GM19328 (cell line): ENCODE data around the gene PLCL2.
"Not testable (repeated sequence)": the region's sequence is repeated elsewhere in the genome, so short reads cannot be mapped to it uniquely, and the experiment has no call there.

Experiments
- ATAC-seq: cut with Tn5 transposase; IDR thresholded peaks from one replicate; pipeline ENCODE4 v1.9.1; 2021; ENCODE audit warnings: mild to moderate bottlenecking, moderate library complexity; ENCODE audit not compliant: unreplicated experiment

Gene PLCL2

DNA sequence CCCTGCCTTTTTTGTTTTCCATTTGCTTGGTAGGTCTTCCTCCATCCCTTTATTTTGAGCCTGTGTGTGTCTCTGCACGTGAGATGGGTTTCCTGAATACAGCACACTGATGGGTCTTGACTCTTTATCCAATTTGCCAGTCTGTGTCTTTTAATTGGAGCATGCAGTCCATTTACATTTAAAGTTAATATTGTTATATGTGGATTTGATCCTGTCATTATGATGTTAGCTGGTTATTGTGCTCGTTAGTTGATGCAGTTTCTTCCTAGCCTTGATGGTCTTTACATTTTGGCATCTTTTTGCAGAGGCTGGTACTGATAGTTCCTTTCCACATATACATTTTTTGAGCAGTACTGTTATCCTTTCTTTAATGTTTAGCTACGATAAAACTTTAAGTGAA lies 73.1 kb downstream of the PLCL2 start:
- not testable (repeated sequence) for ATAC-seq

DNA sequence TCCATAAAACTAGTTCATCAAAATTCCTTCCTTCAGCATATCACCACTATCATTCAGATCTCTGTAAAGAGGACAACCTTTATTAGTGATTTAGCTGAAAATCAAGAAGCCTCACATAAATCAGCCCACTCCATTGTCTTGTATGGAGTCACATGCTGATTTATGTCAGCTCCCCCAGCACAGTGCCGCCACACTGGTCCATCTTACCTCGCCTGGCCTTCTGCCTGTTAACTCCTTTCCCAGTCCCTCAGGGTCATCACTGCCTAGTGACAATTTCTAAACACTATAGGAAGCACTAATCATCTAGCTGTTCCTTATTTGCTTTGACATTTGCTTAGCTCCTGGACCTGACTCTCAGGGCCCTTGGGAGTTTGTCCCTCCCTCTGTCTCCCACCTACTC lies 75.4 kb downstream of the PLCL2 start:
- no peak for ATAC-seq

DNA sequence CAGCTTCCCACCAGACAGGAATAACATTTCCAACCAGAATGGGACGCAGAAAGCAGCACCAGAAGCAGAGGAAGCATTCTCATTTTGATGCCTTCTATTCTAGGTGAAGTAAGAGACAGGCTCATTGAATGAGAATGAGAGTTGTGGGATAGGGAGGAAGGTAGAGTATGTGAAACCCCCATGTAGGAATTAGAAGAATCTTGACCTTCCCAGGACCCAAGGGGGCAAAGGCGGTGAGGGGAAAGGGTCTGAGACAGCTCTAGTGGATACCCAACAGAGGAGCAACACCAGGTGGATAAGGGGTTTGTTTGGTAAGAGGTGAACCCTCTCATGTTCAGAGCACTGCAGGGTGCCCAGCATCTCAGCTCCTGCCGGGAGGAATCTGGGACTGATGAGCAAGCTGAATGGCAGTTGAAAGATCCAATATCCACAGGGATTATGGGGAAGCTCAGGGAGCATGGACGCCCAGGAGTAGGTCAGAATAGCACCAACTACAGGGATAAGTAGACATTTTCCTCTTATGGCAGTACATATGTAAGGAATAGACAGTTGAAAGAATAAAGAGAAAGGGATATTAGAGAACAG lies 77.0 kb downstream of the PLCL2 start:
- no peak for ATAC-seq

DNA sequence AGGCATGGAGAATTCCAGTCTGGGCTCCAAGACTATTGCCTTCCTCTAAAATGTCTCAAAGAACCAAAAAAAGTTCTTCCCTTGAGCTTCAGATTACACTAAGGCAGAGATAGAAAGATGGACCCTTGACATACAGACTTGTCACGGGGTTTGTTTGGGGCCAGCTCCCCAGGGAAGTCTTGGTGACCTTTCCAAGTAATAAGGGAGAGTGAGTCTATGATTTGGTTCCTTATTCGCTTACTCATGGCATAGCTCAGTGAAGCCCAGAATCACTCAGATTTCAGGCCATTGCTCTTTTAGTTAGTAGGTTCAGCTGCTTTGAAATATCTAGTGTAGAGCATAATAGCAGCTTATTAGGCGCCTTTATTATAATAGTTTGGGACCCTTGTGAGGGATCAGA lies 90.3 kb downstream of the PLCL2 start:
- no peak for ATAC-seq

DNA sequence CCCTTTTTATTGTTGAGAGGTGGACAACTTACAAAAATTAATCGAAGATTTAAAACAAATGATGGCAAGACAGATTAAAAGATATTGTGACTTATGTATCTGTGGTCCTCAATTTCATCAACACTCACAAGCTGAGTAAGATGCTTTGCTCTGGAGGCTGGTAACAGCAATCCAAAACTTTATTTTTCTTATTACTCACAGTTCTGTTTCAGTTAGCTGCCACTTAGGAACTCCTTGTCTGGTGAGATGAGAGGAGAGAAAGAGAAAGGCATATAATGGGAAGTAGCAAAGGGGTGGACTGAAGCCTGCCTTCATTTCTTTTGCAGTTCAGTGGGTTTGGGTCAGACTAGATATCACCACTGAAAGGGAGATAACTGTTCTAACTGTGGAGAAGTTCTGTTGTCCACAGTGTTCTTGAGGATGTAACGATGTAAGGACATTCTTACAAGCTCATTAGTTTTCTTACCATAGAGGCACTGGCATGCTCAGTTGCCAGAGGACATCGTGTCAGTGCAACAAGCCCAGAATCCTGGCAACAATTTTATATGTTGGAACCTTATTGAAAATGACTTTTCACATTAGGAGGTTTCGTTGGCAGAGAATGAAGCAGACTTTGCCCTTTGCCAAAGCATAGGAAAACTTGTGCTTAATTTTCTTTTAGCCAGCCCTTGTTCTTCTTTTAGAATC lies 93.6 kb downstream of the PLCL2 start:
- no peak for ATAC-seq

DNA sequence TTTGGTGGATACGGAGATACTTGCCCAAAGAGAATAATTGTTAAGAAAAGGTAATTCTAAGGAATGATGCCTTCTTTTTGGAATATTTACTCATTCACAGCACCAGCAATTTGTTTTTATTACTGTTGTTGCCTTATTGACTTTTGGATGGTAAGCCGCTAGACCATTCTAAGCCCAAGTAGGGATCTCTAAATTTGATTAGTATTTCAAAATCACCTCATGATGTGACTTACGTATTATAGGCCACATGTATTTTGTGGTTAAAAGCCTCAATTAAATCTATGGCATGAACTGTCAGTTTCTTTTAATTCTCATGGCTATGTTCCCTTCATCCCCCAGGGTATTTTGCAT lies 94.1 kb downstream of the PLCL2 start:
- ATAC-seq = no peak

DNA sequence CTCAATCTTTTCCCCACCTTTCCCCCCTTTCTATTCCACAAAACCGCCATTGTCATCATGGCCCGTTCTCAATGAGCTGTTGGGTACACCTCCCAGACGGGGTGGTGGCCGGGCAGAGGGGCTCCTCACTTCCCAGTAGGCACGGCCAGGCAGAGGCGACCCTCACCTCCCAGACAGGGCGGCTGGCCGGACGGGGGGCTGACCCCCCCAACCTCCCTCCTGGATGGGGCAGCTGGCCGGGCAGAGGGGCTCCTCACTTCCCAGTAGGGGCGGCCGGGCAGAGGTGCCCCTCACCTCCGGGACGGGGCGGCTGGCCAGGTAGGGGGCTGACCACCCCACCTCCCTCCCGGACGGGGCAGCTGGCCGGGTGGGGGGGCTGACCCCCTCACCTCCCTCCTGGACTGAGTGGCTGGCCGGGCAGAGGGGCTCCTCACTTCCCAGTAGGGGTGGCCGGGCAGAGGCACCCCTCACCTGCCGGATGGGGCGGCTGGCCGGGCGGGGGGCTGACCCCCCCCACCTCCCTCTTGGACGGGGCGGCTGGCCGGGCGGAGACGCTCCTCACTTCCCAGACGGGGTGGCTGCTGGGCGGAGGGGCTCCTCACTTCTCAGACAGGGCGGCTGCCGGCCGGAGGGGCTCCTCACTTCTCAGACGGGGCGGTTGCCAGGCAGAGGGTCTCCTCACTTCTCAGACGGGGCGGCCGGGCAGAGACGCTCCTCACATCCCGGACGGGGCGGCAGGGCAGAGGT lies 95.2 kb downstream of the PLCL2 start:
- not testable (repeated sequence) for ATAC-seq

DNA sequence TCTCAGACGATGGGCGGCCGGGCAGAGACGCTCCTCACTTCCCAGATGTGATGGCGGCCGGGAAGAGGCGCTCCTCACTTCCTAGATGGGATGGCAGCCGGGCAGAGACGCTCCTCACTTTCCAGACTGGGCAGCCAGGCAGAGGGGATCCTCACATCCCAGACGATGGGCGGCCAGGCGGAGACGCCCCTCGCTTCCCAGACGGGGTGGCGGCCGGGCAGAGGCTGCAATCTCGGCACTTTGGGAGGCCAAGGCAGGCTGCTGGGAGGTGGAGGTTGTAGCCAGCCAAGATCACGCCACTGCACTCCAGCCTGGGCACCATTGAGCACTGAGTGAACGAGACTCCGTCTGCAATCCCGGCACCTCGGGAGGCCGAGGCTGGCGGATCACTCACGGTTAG lies 95.8 kb downstream of the PLCL2 start:
- ATAC-seq = not testable (repeated sequence)

DNA sequence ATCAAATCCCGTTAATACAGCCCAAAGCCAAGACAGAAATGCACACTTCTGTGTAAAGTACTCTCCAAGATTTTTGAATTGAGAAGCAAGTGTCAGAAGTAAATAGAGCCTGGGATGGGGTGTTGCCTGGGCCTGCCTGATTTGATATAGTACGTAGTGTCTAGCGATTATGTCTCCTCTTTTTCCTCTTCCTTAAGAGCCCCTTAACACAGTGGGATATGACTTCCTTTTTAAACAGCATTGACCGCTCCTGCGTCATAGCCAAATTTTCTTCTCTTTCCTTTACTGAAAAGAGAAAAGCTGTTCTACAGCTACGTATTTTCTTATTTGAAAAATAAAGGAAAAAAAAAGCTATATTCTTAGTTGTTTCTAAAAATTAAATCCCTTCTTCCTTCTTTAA lies 97.7 kb downstream of the PLCL2 start:
- no peak for ATAC-seq

DNA sequence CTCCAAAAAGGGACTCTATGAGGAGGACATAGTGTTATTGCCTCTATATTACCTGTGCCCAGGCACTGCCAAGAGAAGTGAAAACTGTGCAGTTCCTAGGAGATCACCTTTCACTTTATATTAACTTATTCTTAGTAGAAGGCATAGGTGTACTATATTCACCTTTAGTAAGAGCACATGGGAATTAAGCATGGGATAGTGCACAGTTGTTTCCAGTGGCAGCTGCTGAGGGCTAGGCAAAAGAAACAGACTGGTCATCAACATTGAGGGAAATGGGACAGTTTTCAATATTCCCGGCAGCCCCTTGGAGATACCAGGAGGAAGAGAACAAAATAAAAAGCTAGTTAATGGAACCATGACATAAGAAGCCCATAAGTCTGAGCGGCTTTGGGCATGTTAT lies 100.9 kb downstream of the PLCL2 start:
- no peak for ATAC-seq

DNA sequence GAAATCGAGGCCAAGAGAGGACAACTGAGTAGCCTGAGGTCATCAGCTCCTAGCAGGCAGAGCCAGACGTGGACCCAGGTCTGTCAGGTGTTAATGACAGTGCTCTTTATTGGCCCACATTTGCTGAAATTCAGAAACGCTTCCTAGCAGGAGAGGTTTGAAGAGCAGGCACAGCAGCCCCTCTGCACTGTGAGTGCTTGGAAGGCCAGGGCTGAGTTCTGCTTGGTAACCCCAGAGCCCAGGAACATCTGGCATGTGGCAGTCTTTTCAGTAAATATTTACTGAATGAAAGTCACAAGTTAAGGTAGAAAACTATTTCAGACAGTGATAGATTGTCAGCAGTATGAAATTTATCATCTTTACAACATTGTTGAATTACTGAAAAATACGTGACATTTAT lies 102.4 kb downstream of the PLCL2 start:
- ATAC-seq = no peak

DNA sequence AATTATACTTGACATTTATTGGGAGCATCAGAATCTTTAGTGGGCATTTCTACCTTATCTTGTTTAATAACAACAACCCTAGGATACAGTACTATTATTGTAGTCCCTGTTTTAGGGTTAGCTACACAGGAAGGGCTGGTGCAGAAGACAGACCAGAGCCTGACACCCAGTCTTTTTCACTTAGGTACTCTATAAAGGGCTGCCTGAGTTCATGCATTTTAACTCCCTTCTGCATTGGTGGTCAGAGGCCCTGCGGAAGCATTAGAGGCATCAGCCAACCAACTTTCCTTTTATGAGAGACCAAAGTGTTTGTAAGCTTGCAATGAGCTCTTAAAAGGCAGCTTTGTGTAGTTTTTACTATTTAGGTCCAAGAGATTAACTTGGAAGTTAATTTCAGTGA lies 105.4 kb downstream of the PLCL2 start:
- no peak for ATAC-seq

DNA sequence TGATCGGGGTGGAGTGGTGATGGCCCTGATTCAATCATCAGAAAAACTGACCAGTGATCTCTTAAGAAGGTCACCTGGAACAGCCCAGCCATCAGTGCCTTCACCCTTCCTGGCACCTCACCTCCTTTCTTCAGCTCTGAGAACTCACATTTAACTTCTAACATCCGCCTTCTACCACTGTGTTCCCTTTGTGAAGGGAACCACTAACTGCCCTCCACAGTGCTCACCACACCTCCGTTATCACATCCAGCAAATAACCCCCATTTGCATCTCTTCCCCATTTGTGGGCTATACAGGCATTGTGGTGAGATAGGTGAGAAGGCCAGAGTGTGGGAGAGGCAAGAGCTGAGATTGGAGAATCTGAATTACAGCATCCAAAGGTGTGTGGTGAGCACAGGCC lies 107.4 kb downstream of the PLCL2 start:
- no peak for ATAC-seq

DNA sequence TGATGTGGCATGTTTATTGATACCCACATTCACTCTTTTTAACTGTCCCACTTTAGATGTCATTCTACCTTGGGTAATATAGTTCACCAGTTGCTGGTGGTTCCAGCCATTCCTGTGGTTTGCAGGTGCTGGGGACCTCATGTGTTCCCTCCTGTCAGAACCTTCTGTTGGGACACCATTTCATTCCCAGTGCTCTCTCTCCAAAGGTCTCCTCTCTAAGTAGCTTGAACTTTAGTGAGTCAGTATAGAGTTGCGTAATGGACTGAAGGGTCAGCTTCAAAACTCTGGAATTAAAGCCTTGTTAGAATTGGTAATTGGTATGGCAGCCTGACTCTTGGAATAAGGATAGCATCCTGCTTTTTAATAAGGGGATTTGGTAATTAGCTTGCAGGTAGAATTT lies 108.5 kb downstream of the PLCL2 start:
- no peak for ATAC-seq

DNA sequence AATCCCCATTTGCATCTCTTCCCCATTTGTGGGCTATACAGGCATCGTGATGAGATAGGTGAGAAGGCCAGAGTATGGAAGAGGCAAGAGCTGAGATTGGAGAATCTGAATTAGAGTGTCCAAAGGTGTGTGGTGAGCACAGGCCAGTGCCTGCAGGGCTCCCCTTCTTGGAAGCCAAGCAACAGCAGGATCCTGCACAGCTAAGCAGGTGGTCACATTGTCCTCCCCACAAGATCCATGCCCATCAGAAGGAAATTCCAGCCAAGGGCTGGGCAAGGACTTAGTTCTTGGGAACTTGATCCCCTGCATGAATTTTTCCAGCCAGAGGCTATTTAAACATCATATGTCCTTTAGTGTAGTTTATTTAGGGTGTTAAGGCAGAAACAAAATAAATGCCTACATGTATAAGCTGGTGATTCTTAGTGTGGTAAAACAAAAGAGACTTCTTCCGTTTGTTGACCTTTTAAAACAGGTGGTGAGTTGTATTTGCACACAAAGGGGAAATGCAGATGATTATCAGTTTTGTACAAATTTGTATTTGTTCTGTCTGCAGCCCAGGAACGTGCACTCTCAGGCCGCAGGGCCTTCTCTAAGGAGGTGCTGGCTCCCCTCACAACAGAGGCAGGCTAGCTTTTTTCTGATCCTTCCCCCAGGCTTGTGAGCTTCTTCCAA lies 110.2 kb downstream of the PLCL2 start:
- ATAC-seq = no peak

DNA sequence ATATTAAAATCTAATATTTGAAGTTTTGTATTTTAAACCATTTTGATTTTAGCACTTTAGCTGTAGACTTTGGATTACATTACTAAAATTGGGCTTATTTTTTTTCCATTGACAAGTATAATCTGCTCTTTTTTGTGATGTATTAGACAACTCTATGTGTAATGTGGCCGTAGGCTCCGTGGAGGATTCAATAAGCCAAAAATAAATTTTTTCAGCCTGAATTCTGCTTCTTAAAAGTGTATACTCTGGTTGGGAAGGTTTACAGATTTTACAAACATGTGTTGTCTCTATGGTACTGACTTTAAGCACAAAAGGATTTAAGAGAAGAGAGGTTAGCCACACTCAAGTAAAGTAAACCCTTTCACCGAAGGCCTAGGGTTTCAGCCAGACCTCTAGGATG lies 110.8 kb downstream of the PLCL2 start:
- no peak for ATAC-seq

DNA sequence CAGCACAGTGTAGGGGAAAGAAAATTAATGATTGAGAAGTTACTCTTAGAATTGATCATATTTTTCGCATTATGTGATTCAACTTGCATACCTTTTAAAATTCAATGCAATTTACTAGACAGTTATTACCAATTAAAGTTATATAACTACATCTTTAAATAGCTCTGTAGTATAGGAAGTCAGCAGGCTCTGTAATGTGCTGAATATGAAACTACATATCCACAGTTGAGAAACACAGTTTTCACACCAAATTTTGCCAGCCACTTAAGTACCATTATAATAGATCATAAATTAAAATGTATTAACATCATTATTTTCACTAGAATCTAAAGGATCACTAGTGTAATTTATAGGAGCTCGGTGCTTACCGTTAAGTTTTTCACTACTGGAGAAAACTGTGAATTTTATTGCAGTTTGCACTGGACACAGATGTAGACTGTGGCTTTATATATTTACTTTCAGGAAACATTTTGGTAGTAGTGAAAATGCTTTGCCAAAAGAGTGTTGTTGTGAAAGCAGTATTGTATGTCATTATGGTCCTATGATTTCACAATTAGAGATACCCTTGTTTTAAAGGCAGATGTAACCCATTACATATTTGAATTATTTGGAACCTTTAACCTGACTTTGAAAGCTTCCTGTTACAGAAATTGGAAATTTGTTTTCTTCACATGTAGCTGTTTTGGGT lies 113.6 kb downstream of the PLCL2 start:
- no peak for ATAC-seq

DNA sequence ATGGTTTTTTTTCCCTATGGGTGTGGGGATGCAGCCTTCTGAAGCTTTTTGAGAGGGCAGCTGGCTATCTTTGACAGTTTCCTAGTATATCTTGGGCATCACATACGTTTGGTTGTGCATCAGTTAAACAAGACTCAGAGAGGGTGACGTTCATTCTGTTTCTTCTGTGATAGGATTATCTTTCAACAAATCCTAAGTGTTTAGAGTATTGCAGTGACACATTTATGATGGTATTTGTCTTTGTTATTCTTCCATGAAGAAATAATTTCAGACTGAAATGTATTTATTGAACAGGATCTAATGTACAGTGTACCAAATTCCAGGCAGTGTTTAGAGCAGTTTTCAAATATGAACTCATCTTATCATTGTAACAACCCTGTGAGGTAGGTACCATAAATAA lies 114.4 kb downstream of the PLCL2 start:
- ATAC-seq = no peak

DNA sequence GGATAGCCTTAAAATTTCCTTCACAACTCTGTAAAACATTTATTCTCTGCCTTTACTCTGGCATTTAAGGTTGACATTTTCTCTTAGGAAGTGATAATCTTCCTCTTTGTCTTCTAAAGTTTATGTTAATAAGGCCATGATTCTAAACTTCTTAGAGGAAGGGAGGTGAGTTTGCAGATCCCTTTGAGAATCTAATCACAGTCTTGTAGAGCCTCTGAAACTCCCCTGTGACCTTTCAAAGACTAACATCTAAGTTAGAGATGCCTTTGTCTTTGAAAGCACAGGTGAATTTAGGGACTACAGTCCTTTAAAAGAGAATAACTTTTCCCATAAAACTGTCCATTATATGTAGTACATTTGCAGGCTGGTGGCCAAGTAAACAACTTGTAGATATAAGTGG lies 115.1 kb downstream of the PLCL2 start:
- no peak for ATAC-seq

DNA sequence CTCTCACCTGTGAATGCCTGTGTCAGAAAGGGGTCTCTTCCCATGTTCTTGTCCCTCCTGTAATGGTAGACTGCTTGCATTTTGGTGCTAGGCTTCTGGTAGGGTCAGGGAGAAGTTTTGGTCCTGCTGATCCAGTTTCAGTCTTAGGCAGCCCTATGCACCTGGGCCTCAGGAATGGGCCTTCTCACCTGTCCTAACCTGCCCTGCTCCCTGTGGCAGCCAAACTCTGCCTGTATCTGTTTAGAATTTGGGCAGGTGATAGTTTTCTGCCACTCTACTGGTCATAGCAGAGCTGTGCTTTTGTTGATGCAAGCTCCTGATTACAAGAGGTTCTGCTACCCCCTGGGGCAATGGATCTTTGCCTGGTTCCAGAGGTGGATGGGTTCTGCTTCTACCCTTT lies 118.7 kb downstream of the PLCL2 start:
- ATAC-seq = no peak

DNA sequence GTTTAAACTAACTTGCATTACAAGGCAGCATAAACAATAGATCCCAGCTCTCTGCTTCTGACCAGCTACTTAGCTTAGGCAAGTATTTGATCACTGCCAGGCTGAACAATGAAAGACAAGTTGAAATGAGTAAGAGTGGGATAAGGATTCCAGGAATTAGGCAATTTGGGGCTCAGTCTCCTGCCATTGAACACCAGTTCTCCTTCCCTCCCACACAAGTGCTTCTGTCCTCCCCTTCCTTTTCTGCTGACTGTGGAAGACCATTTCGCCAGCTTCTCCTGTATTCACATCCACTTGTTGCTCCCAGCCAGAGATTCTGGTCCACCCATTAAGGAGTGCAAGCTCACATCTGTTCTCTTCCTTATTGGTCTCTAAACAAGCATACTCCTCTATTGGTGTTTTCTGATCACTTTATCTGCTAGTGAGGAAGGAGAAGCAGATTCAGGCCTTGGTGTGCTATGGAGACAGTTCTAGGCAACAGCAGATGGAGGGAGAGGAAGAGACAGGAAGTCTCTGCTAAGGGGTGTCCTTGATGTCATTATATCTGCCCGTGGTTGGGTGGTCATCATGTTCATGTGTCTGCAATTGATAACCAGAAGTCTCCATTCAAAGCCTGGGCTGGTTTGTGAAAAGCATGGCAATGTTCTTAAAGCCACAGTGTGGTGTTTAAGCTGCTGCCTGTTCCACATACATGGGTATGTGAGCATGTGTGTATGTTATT lies 121.5 kb downstream of the PLCL2 start:
- no peak for ATAC-seq
